ENCODE data around the gene ANGPTL8. TPM values are rescaled to one million over a fixed set of nuclear protein-coding genes. Genes with fewer than 3 reads are reported as not detected.

ANGPTL8 gene
- total and polyA plus RNA-seq, 2 of the 13 experiments (the other 11 are each of a cell fraction or from before 2014, with no cell fraction given) = 27.3 to 243 TPM

DNA sequence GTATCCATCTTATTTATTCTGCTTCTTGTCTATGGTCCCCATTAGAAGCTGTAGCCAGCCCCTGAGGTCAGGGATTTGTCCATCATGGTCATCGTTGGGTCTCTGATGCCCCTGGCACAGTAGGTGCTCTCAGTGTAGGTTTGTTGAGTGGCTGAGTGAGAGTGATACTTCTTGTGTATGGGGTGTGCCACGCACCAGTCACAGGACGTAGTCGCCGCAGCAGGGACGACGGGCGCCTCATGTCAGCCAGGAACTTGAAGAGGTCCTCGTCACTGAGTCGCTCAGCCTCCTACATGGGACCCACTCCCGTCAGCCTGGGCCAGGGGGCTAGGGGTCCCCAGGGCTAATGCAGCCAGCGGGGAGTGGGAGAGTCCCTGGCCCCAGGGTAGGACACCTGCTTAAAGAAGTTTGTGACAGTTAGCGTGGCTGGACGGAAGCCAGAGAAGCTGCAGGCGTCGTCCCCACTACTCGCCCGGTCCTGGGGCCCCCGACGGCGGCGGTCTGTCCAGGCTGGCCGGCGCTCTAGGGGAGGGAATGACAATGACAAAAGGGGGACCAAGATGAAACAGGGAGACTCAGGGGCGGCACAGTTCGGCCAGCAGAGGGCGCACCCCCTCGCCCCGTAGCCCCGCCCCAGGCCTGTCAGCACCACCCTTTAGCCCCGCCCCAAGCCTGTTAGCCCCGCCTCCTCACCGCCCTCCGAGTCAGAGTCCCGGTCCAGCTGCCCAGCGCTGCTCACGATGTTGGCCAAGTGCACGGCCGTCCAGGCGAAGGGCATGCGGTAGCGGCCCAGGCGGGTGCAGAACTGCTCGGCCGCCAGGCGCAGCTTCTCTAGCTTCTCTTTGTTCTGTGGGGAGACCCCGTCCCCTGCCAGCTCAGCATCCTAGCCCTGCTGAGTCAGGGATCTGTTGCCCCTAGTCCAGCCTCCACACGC is 3.7 kb downstream of the ANGPTL8 start (continued):
- TF ChIP-seq, protein P1, sequence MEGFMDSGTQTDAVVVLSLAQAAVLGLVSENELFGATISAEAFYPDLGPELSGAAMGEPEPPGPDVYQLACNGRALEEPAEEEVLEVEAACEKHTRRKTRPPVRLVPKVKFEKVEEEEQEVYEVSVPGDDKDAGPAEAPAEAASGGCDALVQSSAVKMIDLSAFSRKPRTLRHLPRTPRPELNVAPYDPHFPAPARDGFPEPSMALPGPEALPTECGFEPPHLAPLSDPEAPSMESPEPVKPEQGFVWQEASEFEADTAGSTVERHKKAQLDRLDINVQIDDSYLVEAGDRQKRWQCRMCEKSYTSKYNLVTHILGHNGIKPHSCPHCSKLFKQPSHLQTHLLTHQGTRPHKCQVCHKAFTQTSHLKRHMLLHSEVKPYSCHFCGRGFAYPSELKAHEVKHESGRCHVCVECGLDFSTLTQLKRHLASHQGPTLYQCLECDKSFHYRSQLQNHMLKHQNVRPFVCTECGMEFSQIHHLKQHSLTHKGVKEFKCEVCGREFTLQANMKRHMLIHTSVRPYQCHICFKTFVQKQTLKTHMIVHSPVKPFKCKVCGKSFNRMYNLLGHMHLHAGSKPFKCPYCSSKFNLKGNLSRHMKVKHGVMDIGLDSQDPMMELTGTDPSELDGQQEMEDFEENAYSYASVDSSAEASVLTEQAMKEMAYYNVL (CRISPR knock-in tag; IDR thresholded peaks at IDR 0.05; ENCODE audit: borderline replicate concordance) = no peak
- TF ChIP-seq ZNF605 (CRISPR knock-in tag; IDR thresholded peaks at IDR 0.05) (peak; percentile 61), THYN1 (CRISPR knock-in tag; IDR thresholded peaks at IDR 0.05; ENCODE audit: borderline replicate concordance, low read depth) (no peak), SNAI1 (CRISPR knock-in tag; IDR thresholded peaks at IDR 0.05; ENCODE audit: borderline replicate concordance) (no peak), ZNF558 (CRISPR knock-in tag; IDR thresholded peaks at IDR 0.05; ENCODE audit: borderline replicate concordance) (no peak), THAP8 (CRISPR knock-in tag; IDR thresholded peaks at IDR 0.05; ENCODE audit: borderline replicate concordance) (no peak), ZFP36L2 (CRISPR knock-in tag; IDR thresholded peaks at IDR 0.05) (no peak), KDM5B (CRISPR knock-in tag; IDR thresholded peaks at IDR 0.05; ENCODE audit: borderline replicate concordance) (0 out of 2 replicates have a peak, but pooled peaks have one; percentile 4), ZBTB2 (CRISPR knock-in tag; IDR thresholded peaks at IDR 0.05; ENCODE audit: low read depth) (no peak), ZNF83 (CRISPR knock-in tag; IDR thresholded peaks at IDR 0.05; ENCODE audit: borderline replicate concordance) (no peak), HMG20B (CRISPR knock-in tag; conservative IDR thresholded peaks at IDR 0.05) (no peak), PITX1 (CRISPR knock-in tag; IDR thresholded peaks at IDR 0.05) (no peak), ERF (CRISPR knock-in tag; IDR thresholded peaks at IDR 0.05) (peak; percentile 66; the same call in 1 of the 2 replicates), ZNF446 (CRISPR knock-in tag; IDR thresholded peaks at IDR 0.05) (no peak), PAF1 (CRISPR knock-in tag; IDR thresholded peaks at IDR 0.05) (peak; percentile 78; the same call in 1 of the 2 replicates), XRCC5 (optimal IDR thresholded peaks at IDR 0.05; ENCODE audit: low read length) (peak; percentile 12), CAMTA2 (CRISPR knock-in tag; IDR thresholded peaks at IDR 0.05; ENCODE audit: borderline replicate concordance) (no peak), POLR2A (IDR thresholded peaks at IDR 0.05; ENCODE audit: insufficient read depth in 1 of 2, low read depth in 2 of 2, low read length in 2 of 2) (peak; percentile 6 to 55; a peak in 3 of 4 replicates), JDP2 (CRISPR knock-in tag; IDR thresholded peaks at IDR 0.05; ENCODE audit: borderline replicate concordance) (no peak), TOE1 (CRISPR knock-in tag; IDR thresholded peaks at IDR 0.05) (no peak; the same call in 1 of the 2 replicates), RARA (CRISPR knock-in tag; IDR thresholded peaks at IDR 0.05) (peak; percentile 10; the same call in 1 of the 2 replicates), CERS6 (CRISPR knock-in tag; IDR thresholded peaks at IDR 0.05) (no peak), ZNF251 (CRISPR knock-in tag; IDR thresholded peaks at IDR 0.05) (no peak), RCOR2 (CRISPR knock-in tag; IDR thresholded peaks at IDR 0.05) (0 out of 2 replicates have a peak, but pooled peaks have one; percentile 9)
- TF ChIP-seq, protein P2, sequence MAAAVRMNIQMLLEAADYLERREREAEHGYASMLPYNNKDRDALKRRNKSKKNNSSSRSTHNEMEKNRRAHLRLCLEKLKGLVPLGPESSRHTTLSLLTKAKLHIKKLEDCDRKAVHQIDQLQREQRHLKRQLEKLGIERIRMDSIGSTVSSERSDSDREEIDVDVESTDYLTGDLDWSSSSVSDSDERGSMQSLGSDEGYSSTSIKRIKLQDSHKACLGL (CRISPR knock-in tag; IDR thresholded peaks at IDR 0.05) = no peak; the same call in 1 of the 2 replicates

All from HepG2 (cell line).